Stimulated activated CD4-positive, alpha-beta T cell treated with anti-CD3 and anti-CD28 coated beads, TNF-alpha, amount 100 ng/mL, for 1 hour (primary cell): ENCODE data around the gene PASD1.
"Not testable (repeated sequence)": the region's sequence is repeated elsewhere in the genome, so short reads cannot be mapped to it uniquely, and the experiment has no call there.

ENCODE experiments used
- DNase-seq, 3 donors: peaks; one replicate each; pipeline ENCODE4 v3.0.0-alpha.2; 2020; ENCODE audit warnings: low read depth in 3 of 3, low spot score in 1 of 3

The PASD1 gene

GRCh38 chrX:151621422-151621821 is 57.9 kb downstream of the PASD1 start:
- no peak for DNase-seq

- DNase-seq: no peak
Observed at GRCh38 chrX:151624677-151625076, 61.2 kb downstream of the PASD1 start.

- no peak for DNase-seq
Observed at GRCh38 chrX:151631822-151632221, 68.3 kb downstream of the PASD1 start.

GRCh38 chrX:151633157-151633556 is 69.7 kb downstream of the PASD1 start:
- DNase-seq: no peak

GRCh38 chrX:151634937-151635336 is 71.5 kb downstream of the PASD1 start:
- DNase-seq: no peak

- DNase-seq: no peak
Observed at GRCh38 chrX:151641564-151641963, 78.1 kb downstream of the PASD1 start.

GRCh38 chrX:151675121-151675746 is 111.8 kb downstream of the PASD1 start:
- no peak for DNase-seq

- DNase-seq: no peak
Observed at GRCh38 chrX:151676196-151676595, 112.7 kb downstream of the PASD1 start.

- no peak for DNase-seq
Observed at GRCh38 chrX:151679798-151680402, 116.4 kb downstream of the PASD1 start.

- DNase-seq: peak in 1 of 3 donors; percentile 41
Observed at GRCh38 chrX:151680805-151681204, 117.3 kb downstream of the PASD1 start.

- no peak for DNase-seq
Observed at GRCh38 chrX:151687635-151688034, 124.2 kb downstream of the PASD1 start.

- DNase-seq: no peak
Observed at GRCh38 chrX:151688695-151689094, 125.2 kb downstream of the PASD1 start.

- no peak for DNase-seq
Observed at GRCh38 chrX:151692825-151693224, 129.3 kb downstream of the PASD1 start.

GRCh38 chrX:151694121-151694520 is 130.6 kb downstream of the PASD1 start:
- no peak for DNase-seq

GRCh38 chrX:151694661-151695582 is 131.4 kb downstream of the PASD1 start, which contains the start of gene PRRG3:
Gene PRRG3, plus strand, starts transcription at chrX:151695458. Its CDS starts 3,357 bp downstream, at chrX:151698815.
- DNase-seq: no peak

- no peak for DNase-seq
Observed at GRCh38 chrX:151695583-151696340, 132.3 kb downstream of the PASD1 start.

GRCh38 chrX:151697082-151697481 is 133.6 kb downstream of the PASD1 start:
- DNase-seq: not testable (repeated sequence)

GRCh38 chrX:151697522-151697921 is 134.0 kb downstream of the PASD1 start:
- no peak for DNase-seq

GRCh38 chrX:151698485-151698884 is 135.0 kb downstream of the PASD1 start:
- DNase-seq: no peak

- DNase-seq: no peak
Observed at GRCh38 chrX:151699746-151700145, 136.3 kb downstream of the PASD1 start.

- no peak for DNase-seq
Observed at GRCh38 chrX:151700581-151700980, 137.1 kb downstream of the PASD1 start.
